GM12878 (cell line): ENCODE measurements around the gene NUDT6. TPM values are rescaled to one million over a fixed set of nuclear protein-coding genes. Genes with fewer than 3 reads are reported as not detected.

ENCODE experiments used
- ATAC-seq: fragments of 200-7000 bp; cut with Tn5 transposase; 3 replicates; pipeline ENCODE4 v1.9.1; 2020; ENCODE audit warnings: mild to moderate bottlenecking, moderate library complexity
- BruUV-seq: library from RNA; stranded (reverse); fragments of 400-500 nt; replicated peaks from 2 replicates; lab custom pipeline; 2021; lab: Mats Ljungman, UMichigan
- CTCF ChIA-PET: fragments of 300-600 bp; sonication (Branson Sonifier 250); formaldehyde crosslinking; extraction: SDS; loops from one replicate; lab custom pipeline; 2021; ENCODE audit warnings: inconsistent platforms; lab: Yijun Ruan, JAX
- POLR2A ChIA-PET: fragments of 350-600 bp; formaldehyde crosslinking; extraction: SDS; loops from one replicate; lab custom pipeline; 2021; ENCODE audit warnings: inconsistent platforms; lab: Charles Lee
- RAD21 ChIA-PET: fragments of 300-600 bp; sonication (Branson Sonifier 250); formaldehyde crosslinking; loops from one replicate; lab custom pipeline; 2023; ENCODE audit warnings: antibody characterized with exemption; ENCODE audit not compliant: unreplicated experiment; lab: Charles Lee
- SMC1A ChIA-PET: fragments of 300-600 bp; sonication (Branson Sonifier 250); formaldehyde crosslinking; loops from one replicate; lab custom pipeline; 2023; ENCODE audit not compliant: unreplicated experiment, uncharacterized antibody; lab: Charles Lee
- DNase-seq: peaks from one replicate; pipeline ENCODE4 v3.0.0-alpha.2; 2011; ENCODE audit warnings: low read depth, low spot score
- FAIRE-seq: peaks from 3 replicates; lab custom pipeline; 2011; peaks lifted over from hg19 to GRCh38; lab: Jason Lieb, UNC
- H2AFZ ChIP-seq: 2 replicates; pipeline ENCODE4 v1.6.0; 2011; ENCODE audit warnings: low read depth, low read length, control low read depth; ENCODE audit not compliant: control insufficient read depth
- H3K27ac ChIP-seq: 2 replicates; pipeline ENCODE4 v1.5.1; 2011; ENCODE audit warnings: control low read depth; ENCODE audit not compliant: control insufficient read depth, insufficient read depth
- H3K27me3 ChIP-seq, 2 experiments: replicated peaks in 1 of 2; 2 replicates each; pipeline versions ENCODE4 v1.6.0 to v1.6.1; 2011; ENCODE audit warnings: low read length in 1 of 2; ENCODE audit not compliant: control insufficient read depth in 2 of 2, insufficient read depth in 2 of 2
- H3K36me3 ChIP-seq, 2 experiments: 2 replicates each; pipeline ENCODE4 v1.5.1; 2011; ENCODE audit warnings: low read length in 1 of 2; ENCODE audit not compliant: control insufficient read depth in 2 of 2, insufficient read depth in 2 of 2
- H3K4me1 ChIP-seq: 2 replicates; pipeline ENCODE4 v1.6.1; 2011; ENCODE audit warnings: mild to moderate bottlenecking, low read length, moderate library complexity, mixed read lengths; ENCODE audit not compliant: control insufficient read depth, insufficient read depth
- H3K4me2 ChIP-seq: 2 replicates; pipeline ENCODE4 v1.6.0; 2011; ENCODE audit warnings: control low read depth; ENCODE audit not compliant: control insufficient read depth, insufficient read depth
- H3K4me3 ChIP-seq: fragments of 200-600 bp; sonication (generic); 2 replicates; pipeline ENCODE4 v1.5.1; 2016
- H3K79me2 ChIP-seq: 2 replicates; pipeline ENCODE4 v1.6.0; 2011; ENCODE audit warnings: low read length; ENCODE audit not compliant: control insufficient read depth, insufficient read depth
- H3K9ac ChIP-seq: 2 replicates; pipeline ENCODE4 v1.8.0; 2011; ENCODE audit warnings: low read length, control low read depth, mixed read lengths; ENCODE audit not compliant: control insufficient read depth, insufficient read depth
- H3K9me3 ChIP-seq: replicated peaks from 3 replicates; pipeline ENCODE4 v1.5.1; 2011; ENCODE audit warnings: mild to moderate bottlenecking, low read length; ENCODE audit not compliant: control insufficient read depth, insufficient read depth
- H4K20me1 ChIP-seq: 2 replicates; pipeline ENCODE4 v1.6.0; 2011; ENCODE audit not compliant: control insufficient read depth, insufficient read depth
- DPF2 ChIP-seq: fragments of 450-650 bp; IDR thresholded peaks from 2 replicates; pipeline ENCODE4 v1.6.1; 2017; ENCODE audit warnings: mild to moderate bottlenecking
- SIX5 ChIP-seq: IDR thresholded peaks from 2 replicates; pipeline ENCODE4 v1.6.1; 2011; ENCODE audit warnings: mild to moderate bottlenecking, low read depth, low read length, moderate library complexity; ENCODE audit not compliant: severe bottlenecking
- WGBS: methylation state at CpG from one replicate; pipeline ENCODE4 v1.1.6; 2016; ENCODE audit warnings: low lambda C conversion rate; ENCODE audit not compliant: insufficient replicate concordance, insufficient coverage; ENCODE audit errors: missing lambda C conversion rate; 5-methylcytosine and 5-hydroxymethylcytosine counted together
- in situ Hi-C: fragments of 300-500 bp; cut with MboI; formaldehyde crosslinking; loops from 9 replicates; pipeline ENCODE4 v1.14.3; 2018; ENCODE audit warnings: mixed read lengths
- intact Hi-C: fragments of 100-400 bp; cut with micrococcal nuclease; formaldehyde crosslinking; loops from one replicate; pipeline ENCODE4 v1.14.2; 2022; ENCODE audit not compliant: unreplicated experiment
- polyA plus RNA-seq, 11 experiments: library from polyadenylated mRNA; depleted of rRNA in 4 of 11; unstranded in 6 of 11; stranded (reverse) in 5 of 11; fragments of >200 nt; fragmentation: Nextera tagmentation in 4 of 11; fragmentation: Illumina TruSeq in 1 of 11; extraction: Ambion mirVana in 4 of 11; extraction: Trizol in 1 of 11; gene quantifications; 1 replicate in 1 of 11; 2 replicates in 10 of 11; pipeline versions ENCODE4 v1.2.1 to v1.2.3, GENCODE V29; 2011 to 2016; ENCODE audit warnings: inconsistent platforms in 2 of 11, missing spikeins in 2 of 11, low read depth in 1 of 11
- total RNA-seq, 4 experiments: library from RNA; depleted of rRNA in 3 of 4; stranded (reverse); fragments of >200 nt in 3 of 4; fragmentation: Illumina TruSeq in 1 of 4; extraction: Trizol in 1 of 4; gene quantifications; 2 replicates each; pipeline versions ENCODE4 v1.2.1 to v1.2.3, GENCODE V29; 2013 to 2021
- TF ChIP-seq, protein P1 (sequence below): fragments of 450-650 bp; IDR thresholded peaks from 2 replicates; pipeline ENCODE4 v1.6.1; 2017; ENCODE audit warnings: mild to moderate bottlenecking, moderate library complexity

Gene NUDT6
- total and polyA plus RNA-seq, 10 of the 15 experiments (the other 5 are each of a cell fraction or from before 2014, with no cell fraction given): 3.9 to 12.4 (median 6.8) TPM

GRCh38 chr4:122865425-122865824 lies 57.0 kb downstream of the NUDT6 start:
- TF ChIP-seq DPF2: no peak
- TF ChIP-seq, protein P1, sequence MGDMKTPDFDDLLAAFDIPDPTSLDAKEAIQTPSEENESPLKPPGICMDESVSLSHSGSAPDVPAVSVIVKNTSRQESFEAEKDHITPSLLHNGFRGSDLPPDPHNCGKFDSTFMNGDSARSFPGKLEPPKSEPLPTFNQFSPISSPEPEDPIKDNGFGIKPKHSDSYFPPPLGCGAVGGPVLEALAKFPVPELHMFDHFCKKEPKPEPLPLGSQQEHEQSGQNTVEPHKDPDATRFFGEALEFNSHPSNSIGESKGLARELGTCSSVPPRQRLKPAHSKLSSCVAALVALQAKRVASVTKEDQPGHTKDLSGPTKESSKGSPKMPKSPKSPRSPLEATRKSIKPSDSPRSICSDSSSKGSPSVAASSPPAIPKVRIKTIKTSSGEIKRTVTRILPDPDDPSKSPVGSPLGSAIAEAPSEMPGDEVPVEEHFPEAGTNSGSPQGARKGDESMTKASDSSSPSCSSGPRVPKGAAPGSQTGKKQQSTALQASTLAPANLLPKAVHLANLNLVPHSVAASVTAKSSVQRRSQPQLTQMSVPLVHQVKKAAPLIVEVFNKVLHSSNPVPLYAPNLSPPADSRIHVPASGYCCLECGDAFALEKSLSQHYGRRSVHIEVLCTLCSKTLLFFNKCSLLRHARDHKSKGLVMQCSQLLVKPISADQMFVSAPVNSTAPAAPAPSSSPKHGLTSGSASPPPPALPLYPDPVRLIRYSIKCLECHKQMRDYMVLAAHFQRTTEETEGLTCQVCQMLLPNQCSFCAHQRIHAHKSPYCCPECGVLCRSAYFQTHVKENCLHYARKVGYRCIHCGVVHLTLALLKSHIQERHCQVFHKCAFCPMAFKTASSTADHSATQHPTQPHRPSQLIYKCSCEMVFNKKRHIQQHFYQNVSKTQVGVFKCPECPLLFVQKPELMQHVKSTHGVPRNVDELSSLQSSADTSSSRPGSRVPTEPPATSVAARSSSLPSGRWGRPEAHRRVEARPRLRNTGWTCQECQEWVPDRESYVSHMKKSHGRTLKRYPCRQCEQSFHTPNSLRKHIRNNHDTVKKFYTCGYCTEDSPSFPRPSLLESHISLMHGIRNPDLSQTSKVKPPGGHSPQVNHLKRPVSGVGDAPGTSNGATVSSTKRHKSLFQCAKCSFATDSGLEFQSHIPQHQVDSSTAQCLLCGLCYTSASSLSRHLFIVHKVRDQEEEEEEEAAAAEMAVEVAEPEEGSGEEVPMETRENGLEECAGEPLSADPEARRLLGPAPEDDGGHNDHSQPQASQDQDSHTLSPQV: no peak
- TF ChIP-seq SIX5: no peak
- CTCF ChIA-PET: interaction anchor here (1.3 kb wide), 1 partner anchor 108 kb away, joined by 5 read pairs; no protein-coding TSS in a partner anchor
- SMC1A ChIA-PET: no interaction called here
- ATAC-seq (no peak), DNase-seq (no peak), FAIRE-seq (no peak)
- intact Hi-C loops: no loop called here
- in situ Hi-C loops: no loop called here
- RAD21 ChIA-PET: no interaction called here
- Histone ChIP-seq H4K20me1 (no peaks in the 10 kb centered on the region), H3K9me3 (no peaks in the 10 kb centered on the region), H3K36me3 (no peaks in the 10 kb centered on the region), H3K4me1 (no peaks in the 10 kb centered on the region), H2AFZ (no peak overlapping the region), H3K4me2 (no peak overlapping the region), H3K79me2 (no peaks in the 10 kb centered on the region), H3K4me3 (no peak overlapping the region), H3K27ac (no peak overlapping the region), H3K9ac (no peak overlapping the region), H3K27me3 (no peaks in the 10 kb centered on the region)
- POLR2A ChIA-PET: no interaction called here
- whole genome bisulfite sequencing: 47% methylated on average over 4 of the region's 4 CpGs
- BruUV-seq: no TSS peak
